Measurements from ENCODE around the gene AGBL4.

Gene AGBL4

DNA sequence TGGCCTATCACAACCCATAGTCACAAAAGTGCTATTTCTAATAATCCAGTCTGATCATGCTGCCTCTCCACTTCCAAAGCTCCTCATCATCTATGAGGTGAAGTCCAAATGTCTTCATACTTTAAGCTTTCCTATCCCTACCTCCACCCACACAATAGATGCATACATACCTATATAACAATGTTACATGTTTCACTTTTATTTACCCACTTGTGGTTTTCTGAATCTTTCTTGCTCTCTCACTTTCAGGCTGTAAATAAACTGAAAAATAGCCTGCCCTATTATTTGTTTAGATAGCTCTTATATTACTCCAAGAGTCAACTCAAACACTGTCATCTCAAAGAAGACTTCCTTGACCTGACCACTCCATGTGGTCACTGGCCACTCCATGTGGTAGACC is 840.3 kb downstream of the AGBL4 start:
- no peak for DNase-seq (ENCODE audit: extremely low read depth, low read depth)
- TF ChIP-seq, protein P1, sequence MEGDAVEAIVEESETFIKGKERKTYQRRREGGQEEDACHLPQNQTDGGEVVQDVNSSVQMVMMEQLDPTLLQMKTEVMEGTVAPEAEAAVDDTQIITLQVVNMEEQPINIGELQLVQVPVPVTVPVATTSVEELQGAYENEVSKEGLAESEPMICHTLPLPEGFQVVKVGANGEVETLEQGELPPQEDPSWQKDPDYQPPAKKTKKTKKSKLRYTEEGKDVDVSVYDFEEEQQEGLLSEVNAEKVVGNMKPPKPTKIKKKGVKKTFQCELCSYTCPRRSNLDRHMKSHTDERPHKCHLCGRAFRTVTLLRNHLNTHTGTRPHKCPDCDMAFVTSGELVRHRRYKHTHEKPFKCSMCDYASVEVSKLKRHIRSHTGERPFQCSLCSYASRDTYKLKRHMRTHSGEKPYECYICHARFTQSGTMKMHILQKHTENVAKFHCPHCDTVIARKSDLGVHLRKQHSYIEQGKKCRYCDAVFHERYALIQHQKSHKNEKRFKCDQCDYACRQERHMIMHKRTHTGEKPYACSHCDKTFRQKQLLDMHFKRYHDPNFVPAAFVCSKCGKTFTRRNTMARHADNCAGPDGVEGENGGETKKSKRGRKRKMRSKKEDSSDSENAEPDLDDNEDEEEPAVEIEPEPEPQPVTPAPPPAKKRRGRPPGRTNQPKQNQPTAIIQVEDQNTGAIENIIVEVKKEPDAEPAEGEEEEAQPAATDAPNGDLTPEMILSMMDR (IDR thresholded peaks at IDR 0.05; ENCODE audit: low read depth, low read length, missing control alignments): no peak
- no peak overlapping the region for H3K4me3 ChIP-seq (replicated peaks; ENCODE audit: low read depth, low read length)

GRCh38 chr1:49181033-49181432 is 842.7 kb downstream of the AGBL4 start:
- H3K4me3 ChIP-seq (replicated peaks; ENCODE audit: low read depth, low read length): no peak overlapping the region
- no peak for DNase-seq (ENCODE audit: extremely low read depth, low read depth)
- TF ChIP-seq, protein P1 (IDR thresholded peaks at IDR 0.05; ENCODE audit: low read depth, low read length, missing control alignments): no peak

- DNase-seq (ENCODE audit: extremely low read depth, low read depth): no peak
- no peak overlapping the region for H3K4me3 ChIP-seq (replicated peaks; ENCODE audit: low read depth, low read length)
- TF ChIP-seq, protein P1 (IDR thresholded peaks at IDR 0.05; ENCODE audit: low read depth, low read length, missing control alignments): no peak
These were observed 851.7 kb downstream of the AGBL4 start for GRCh38 chr1:49171941-49172593.

- H3K4me3 ChIP-seq (replicated peaks; ENCODE audit: low read depth, low read length): no peak overlapping the region
- DNase-seq (ENCODE audit: extremely low read depth, low read depth): no peak
- TF ChIP-seq, protein P1 (IDR thresholded peaks at IDR 0.05; ENCODE audit: low read depth, low read length, missing control alignments): no peak
These were observed 857.7 kb downstream of the AGBL4 start for GRCh38 chr1:49166031-49166430.

DNA sequence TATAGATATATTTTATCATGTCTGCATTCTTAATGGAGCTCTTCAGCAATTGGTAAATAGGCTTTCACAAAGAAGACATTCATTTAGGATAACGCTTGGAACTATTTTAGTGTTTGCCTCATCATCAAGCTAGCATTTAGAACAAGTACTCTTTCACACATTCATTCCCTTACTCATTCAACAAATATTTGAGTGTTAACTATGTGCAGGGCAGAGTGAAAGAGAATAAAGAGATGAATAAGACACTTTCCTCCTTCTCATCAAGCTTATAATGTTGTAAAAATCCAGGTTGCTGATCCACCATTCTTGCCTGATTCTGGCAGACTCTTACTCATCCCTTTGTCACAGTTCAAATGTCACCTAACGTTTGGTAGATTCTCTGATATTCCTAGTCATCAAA is 860.7 kb downstream of the AGBL4 start:
- DNase-seq (ENCODE audit: extremely low read depth, low read depth): no peak
- TF ChIP-seq, protein P1 (IDR thresholded peaks at IDR 0.05; ENCODE audit: low read depth, low read length, missing control alignments): no peak
- H3K4me3 ChIP-seq (replicated peaks; ENCODE audit: low read depth, low read length): no peak overlapping the region

GRCh38 chr1:49160677-49161076 is 863.1 kb downstream of the AGBL4 start:
- no peak overlapping the region for H3K4me3 ChIP-seq (replicated peaks; ENCODE audit: low read depth, low read length)
- TF ChIP-seq, protein P1 (IDR thresholded peaks at IDR 0.05; ENCODE audit: low read depth, low read length, missing control alignments): no peak
- DNase-seq (ENCODE audit: extremely low read depth, low read depth): no peak

GRCh38 chr1:49136738-49137251 is 887.0 kb downstream of the AGBL4 start:
- no peak overlapping the region for H3K4me3 ChIP-seq (replicated peaks; ENCODE audit: low read depth, low read length)
- DNase-seq (ENCODE audit: extremely low read depth, low read depth): no peak
- TF ChIP-seq, protein P1 (IDR thresholded peaks at IDR 0.05; ENCODE audit: low read depth, low read length, missing control alignments): no peak
